Epithelial cell of esophagus (primary cell): ENCODE measurements around the gene GIT2.
A peak's percentile ranks its signal among the peaks of the same experiment; 100 is the strongest.

Experiments used
- DNase-seq: peaks from one replicate; pipeline ENCODE4 v3.0.0; 2010; ENCODE audit warnings: low read depth
- H3K4me3 ChIP-seq: 2 replicates; pipeline ENCODE4 v1.5.1; 2011; ENCODE audit warnings: mild to moderate bottlenecking, low read length, control low read depth
- TF ChIP-seq, protein P1 (sequence below): IDR thresholded peaks from 2 replicates; pipeline ENCODE4 v1.5.1; 2011; ENCODE audit warnings: low read depth, mild to moderate bottlenecking, low read length, control low read depth, inconsistent platforms; ENCODE audit not compliant: insufficient read depth; ENCODE audit errors: missing control alignments

Gene GIT2

DNA sequence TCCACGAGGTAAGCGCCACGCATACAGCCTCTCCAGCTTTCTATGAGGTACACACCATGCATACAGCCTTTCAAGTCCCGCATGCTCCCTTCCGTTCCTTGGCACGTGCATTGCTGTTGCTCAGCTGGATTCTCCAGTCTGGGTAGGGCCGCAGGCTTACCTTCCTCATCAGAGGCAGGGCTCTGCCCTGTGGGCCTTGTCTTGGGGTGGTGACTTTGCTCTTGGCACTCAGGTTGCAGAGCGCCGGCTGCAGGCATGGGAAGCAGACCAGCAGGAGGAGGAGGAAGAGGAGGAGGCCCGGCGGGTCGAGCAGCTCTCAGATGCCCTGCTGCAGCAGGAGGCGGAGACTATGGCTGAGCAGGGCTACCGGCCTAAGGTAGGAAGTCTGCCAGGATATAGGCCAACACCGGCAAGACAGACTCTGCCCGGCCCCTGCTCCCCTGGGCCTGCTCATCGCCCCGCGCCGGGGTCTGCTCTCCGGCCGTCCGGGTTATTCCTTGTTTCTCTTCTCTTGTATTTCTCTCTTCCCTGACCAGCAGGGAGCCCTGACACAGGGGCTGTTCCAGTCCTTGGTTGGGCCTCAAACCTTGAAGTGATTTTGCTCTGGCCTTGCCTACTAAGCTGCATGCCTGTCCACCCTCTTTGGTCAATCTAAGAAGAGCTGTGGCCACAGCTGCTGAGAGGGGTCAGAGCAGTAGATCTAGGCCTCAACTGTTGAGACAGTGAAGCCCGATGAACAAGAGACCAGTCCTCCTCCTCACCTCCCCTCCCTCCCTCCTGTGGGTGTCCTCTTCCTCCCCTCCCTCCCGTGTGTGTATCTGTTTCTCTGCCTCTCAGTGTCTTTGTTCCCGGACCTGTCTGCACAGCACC, 80.8 kb downstream of the GIT2 start:
- TF ChIP-seq, protein P1, sequence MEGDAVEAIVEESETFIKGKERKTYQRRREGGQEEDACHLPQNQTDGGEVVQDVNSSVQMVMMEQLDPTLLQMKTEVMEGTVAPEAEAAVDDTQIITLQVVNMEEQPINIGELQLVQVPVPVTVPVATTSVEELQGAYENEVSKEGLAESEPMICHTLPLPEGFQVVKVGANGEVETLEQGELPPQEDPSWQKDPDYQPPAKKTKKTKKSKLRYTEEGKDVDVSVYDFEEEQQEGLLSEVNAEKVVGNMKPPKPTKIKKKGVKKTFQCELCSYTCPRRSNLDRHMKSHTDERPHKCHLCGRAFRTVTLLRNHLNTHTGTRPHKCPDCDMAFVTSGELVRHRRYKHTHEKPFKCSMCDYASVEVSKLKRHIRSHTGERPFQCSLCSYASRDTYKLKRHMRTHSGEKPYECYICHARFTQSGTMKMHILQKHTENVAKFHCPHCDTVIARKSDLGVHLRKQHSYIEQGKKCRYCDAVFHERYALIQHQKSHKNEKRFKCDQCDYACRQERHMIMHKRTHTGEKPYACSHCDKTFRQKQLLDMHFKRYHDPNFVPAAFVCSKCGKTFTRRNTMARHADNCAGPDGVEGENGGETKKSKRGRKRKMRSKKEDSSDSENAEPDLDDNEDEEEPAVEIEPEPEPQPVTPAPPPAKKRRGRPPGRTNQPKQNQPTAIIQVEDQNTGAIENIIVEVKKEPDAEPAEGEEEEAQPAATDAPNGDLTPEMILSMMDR: no peak
- no peak overlapping the region for H3K4me3 ChIP-seq
- DNase-seq: peak; percentile 51

DNA sequence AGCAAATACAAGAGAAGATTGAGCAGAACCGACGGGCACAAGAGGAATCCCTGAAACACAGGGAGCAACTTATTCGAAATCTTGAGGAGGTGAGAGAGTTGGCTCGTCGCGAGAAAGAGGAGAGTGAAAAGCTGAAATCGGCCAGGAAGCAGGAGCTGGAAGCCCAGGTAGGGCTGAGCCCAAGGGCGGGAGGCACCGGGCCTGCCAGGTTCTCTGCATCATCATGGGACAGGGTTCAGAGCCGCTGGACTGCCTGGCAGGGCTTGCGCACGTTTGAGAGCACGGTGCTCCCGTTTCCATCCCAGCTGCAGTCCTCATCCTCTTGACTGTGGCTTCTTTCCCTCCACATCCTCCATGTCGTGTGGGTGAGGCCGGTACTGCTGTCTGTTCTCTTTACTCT, 81.7 kb downstream of the GIT2 start:
- no peak for DNase-seq
- no peak overlapping the region for H3K4me3 ChIP-seq
- TF ChIP-seq, protein P1: no peak

DNA sequence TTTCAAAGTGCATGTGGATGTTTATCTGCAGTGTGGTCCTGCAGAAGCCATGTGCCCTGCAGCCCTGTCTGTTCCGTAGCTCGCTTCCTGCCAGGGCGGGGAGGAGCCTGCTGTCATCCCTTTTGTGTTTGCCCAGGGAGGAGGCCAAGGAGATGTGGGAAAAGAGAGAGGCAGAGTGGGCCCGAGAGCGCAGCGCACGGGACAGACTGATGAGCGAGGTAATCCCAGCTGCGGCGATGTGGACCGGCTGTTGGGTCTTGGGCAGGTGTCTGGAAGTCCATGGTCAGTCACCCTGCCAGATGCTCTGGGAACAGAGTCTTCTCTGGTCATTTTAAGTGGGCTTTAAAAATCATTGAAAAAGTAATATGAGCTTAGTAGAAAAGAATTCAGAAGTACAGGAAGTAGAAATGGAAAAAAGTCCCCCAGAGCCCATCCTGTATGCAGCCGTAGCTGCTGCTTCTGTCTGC, 83.3 kb downstream of the GIT2 start:
- no peak overlapping the region for H3K4me3 ChIP-seq
- TF ChIP-seq, protein P1: no peak
- DNase-seq: no peak

DNA sequence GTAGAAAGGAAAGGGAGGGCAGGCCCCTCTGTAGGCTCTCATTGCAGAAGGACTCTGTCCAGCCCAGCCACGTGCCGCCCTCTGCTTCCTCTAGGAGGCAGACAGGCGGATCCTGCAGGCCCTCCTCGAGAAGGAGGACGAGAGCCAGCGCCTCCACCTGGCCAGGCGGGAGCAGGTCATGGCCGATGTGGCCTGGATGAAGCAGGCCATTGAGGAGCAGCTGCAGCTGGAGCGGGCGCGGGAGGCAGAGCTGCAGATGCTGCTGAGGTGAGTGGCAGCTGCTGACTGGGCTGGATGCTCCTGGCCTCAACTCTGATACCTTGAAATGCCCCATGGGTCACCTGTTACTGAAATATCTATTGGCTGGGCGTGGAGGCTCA, 85.2 kb downstream of the GIT2 start:
- no peak overlapping the region for H3K4me3 ChIP-seq
- peak; percentile 59 for DNase-seq
- TF ChIP-seq, protein P1: peak; percentile 48

DNA sequence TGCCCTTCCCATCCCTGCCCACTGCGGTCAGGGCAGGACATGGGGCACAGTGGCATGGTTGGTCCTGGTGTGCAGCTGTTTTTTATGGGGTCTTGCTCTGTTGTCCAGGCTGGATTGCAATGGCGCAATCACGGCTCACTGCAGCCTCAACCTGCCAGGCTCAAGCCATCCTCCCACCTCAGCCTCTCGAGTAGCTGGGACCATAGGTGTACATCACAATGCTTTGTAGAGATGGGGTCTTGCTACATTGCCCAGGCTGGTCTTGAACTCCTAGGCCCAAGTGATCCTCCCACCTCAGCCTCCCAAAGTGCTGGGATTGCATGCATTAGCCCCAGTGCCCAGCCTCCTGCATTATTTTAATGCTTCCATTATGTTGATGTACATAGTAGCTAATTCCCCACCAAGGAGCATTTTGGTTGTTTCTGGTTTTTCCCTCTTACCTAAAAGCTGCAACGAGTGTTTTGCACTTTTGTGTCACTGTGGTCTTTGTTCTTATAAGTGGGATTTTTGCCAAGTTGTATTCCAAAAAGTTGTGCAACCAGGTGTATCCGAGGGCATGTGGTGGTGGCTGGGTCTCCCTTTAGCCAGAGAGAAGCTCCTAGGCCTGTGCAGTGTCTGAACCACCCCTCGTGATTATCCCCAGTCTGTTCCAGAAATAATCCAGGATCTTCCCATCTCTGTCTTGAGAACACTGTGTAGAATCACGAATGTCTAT, 85.8 kb downstream of the GIT2 start:
- no peak for DNase-seq
- no peak overlapping the region for H3K4me3 ChIP-seq
- TF ChIP-seq, protein P1: no peak

DNA sequence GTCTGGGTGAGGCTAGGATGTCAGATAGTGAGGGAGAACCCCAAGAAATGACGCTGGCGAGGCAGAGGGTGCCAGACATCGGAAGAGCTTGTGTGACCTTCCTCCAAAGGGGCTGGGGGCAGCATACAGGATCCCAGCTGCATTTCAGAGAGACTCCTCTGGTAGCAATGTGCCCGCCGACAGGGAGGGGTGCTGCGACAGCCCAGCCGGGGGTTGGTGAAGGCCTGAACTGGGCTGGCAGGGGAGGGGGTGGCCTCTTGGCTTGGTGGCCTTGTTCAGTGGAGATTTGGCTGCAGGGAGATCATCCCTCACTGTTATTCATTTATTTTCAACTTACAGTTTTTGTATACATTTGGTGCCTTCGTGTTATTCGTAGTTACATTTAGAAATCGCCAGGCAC, 90.9 kb downstream of the GIT2 start:
- TF ChIP-seq, protein P1: no peak
- no peak overlapping the region for H3K4me3 ChIP-seq
- no peak for DNase-seq
